NB4 (cell line): ENCODE data around the gene SSH2.

Experiments
- POLR2A ChIP-seq: IDR thresholded peaks from 2 replicates; pipeline ENCODE4 v1.6.1; 2011; ENCODE audit warnings: mild to moderate bottlenecking; ENCODE audit not compliant: insufficient read length; ENCODE audit errors: extremely low read depth
- TF ChIP-seq, protein P1 (sequence below): IDR thresholded peaks from one replicate; pipeline ENCODE4 v1.5.1; 2012; ENCODE audit warnings: low read depth, low read length
- TF ChIP-seq, protein P2 (sequence below): IDR thresholded peaks from 2 replicates; pipeline ENCODE4 v1.6.1; 2011; ENCODE audit warnings: low read depth, low read length

DNA sequence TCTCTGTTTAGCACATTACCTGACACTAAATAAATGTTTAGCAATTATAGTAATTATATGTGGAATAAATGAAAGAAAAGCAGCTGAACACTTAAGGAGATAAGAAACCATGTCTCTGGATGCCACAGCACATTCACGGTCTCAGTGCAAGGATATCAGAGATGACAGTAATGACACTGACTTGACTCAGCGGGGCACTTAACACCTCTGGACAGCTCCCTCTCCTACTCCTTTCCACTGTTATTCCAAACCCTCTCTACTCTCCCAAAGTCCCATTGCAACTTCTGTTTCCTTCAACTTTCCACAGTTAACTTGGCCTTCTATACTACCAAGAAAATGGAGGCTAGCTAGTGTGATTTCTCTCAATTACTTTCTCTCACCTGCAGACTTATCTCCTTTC is 214.3 kb downstream of the SSH2 start:
- TF ChIP-seq, protein P1, sequence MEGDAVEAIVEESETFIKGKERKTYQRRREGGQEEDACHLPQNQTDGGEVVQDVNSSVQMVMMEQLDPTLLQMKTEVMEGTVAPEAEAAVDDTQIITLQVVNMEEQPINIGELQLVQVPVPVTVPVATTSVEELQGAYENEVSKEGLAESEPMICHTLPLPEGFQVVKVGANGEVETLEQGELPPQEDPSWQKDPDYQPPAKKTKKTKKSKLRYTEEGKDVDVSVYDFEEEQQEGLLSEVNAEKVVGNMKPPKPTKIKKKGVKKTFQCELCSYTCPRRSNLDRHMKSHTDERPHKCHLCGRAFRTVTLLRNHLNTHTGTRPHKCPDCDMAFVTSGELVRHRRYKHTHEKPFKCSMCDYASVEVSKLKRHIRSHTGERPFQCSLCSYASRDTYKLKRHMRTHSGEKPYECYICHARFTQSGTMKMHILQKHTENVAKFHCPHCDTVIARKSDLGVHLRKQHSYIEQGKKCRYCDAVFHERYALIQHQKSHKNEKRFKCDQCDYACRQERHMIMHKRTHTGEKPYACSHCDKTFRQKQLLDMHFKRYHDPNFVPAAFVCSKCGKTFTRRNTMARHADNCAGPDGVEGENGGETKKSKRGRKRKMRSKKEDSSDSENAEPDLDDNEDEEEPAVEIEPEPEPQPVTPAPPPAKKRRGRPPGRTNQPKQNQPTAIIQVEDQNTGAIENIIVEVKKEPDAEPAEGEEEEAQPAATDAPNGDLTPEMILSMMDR, result no peak
- TF ChIP-seq POLR2A, result no peak
- TF ChIP-seq, protein P2, sequence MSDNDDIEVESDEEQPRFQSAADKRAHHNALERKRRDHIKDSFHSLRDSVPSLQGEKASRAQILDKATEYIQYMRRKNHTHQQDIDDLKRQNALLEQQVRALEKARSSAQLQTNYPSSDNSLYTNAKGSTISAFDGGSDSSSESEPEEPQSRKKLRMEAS, result no peak
